BJ (cell line): ENCODE data around the gene SMYD3. TPM values are rescaled to one million over a fixed set of nuclear protein-coding genes. Genes with fewer than 3 reads are reported as not detected.

ENCODE experiments used
- CTCF ChIA-PET: fragments of 350-600 bp; formaldehyde crosslinking; extraction: SDS; loops from one replicate; lab custom pipeline; 2021; ENCODE audit warnings: antibody characterized with exemption, inconsistent platforms; lab: Yijun Ruan, JAX
- POLR2A ChIA-PET: fragments of 300-600 bp; sonication (Branson Sonifier 250); formaldehyde crosslinking; extraction: SDS; loops from one replicate; lab custom pipeline; 2021; ENCODE audit warnings: antibody characterized with exemption; lab: Charles Lee
- DNase-seq: peaks from one replicate; pipeline ENCODE4 v3.0.0-alpha.2; 2011; ENCODE audit warnings: low read depth
- H3K27me3 ChIP-seq: 2 replicates; pipeline ENCODE4 v1.6.0; 2011; ENCODE audit warnings: low read length; ENCODE audit not compliant: control insufficient read depth, insufficient read depth
- H3K36me3 ChIP-seq: 2 replicates; pipeline ENCODE4 v1.5.1; 2011; ENCODE audit warnings: low read length; ENCODE audit not compliant: control insufficient read depth, insufficient read depth
- H3K4me3 ChIP-seq: 2 replicates; pipeline ENCODE4 v1.5.1; 2011; ENCODE audit warnings: low read depth, mild to moderate bottlenecking, control low read depth, low read length
- CTCF ChIP-seq: IDR thresholded peaks from 2 replicates; pipeline ENCODE4 v1.5.1; 2011; ENCODE audit warnings: low read depth, mild to moderate bottlenecking, control low read depth, inconsistent platforms, low read length, moderate library complexity; ENCODE audit not compliant: insufficient read depth
- polyA plus RNA-seq: library from polyadenylated mRNA; depleted of rRNA; stranded (reverse); fragments of >200 nt; gene quantifications from 2 replicates; pipeline ENCODE4 v1.2.3, GENCODE V29; 2011

The SMYD3 gene
- polyA plus RNA-seq, 1 experiment, result 26.1 TPM

DNA sequence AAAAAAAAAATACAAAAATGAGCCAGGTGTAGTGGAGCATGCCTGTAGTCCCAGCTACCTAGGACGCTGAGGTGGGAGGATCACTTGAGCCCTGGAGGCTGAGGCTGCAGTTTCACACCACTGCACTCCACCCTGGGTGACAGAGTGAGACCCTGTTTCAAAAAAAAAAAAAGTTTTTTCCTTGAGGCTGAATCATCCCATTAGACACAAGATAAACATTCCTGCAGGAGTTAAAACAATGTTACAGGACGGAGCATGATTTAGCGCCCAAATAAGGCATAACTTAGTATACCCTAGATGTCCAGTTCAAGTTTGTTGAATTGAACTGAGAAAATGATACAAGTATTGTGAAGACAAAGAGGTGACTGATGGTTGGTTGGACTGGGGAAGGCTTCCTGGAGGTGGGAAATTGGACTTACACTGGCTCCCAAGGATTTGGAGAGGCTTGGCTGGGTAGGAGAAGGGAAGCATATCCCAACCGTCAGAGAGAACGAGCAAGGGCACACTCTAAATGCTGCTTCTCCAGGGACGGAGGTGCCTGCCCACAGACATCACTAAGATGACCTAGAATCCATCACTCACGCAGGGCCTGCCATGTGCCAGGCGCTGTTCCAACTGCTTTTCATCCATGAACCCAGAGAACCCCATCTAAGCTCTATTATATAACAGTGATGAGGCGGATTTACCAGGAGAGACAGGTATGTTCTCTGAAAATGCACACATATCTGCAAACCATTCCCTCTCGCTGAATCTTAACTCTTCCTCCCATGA lies 741.7 kb downstream of the SMYD3 start:
- no peak overlapping the region for H3K4me3 ChIP-seq
- no peak for TF ChIP-seq CTCF
- ChIA-PET CTCF (no interaction called here), POLR2A (no interaction called here)
- DNase-seq, result peak; percentile 34
- H3K27me3 ChIP-seq, result no peaks in the 10 kb centered on the region
- no peaks in the 10 kb centered on the region for H3K36me3 ChIP-seq

DNA sequence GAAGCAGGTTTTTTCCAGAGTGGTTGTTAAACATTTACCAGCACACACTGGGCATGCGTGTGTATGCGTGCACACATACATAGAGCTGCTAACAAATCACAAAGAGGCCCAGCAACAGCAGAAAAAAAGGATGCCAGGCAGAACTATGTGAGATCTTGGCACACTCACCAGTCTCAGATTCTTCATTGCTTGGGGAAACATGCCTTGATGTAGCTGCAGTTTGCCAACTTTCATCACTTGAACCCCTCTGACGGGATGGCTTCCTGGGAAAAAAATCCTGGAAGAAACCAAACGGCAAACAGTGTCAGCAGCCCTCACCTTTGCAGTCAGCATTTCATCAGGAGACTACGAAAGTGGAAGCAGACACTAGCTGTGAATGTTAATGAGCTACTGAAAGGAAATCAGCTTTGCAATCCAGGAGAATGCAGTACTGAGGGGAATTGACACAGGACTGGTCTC lies 743.2 kb downstream of the SMYD3 start:
- no peak overlapping the region for H3K4me3 ChIP-seq
- POLR2A ChIA-PET, result no interaction called here
- DNase-seq, result no peak
- no peaks in the 10 kb centered on the region for H3K27me3 ChIP-seq
- TF ChIP-seq CTCF, result no peak
- H3K36me3 ChIP-seq, result no peaks in the 10 kb centered on the region
- CTCF ChIA-PET, result interaction anchor here (0.7 to 1.2 kb wide), 2 partner anchors 9 to 42 kb away, joined by 3 read pairs; no protein-coding TSS in a partner anchor

- ChIA-PET POLR2A (no interaction called here), CTCF (no interaction called here)
- H3K27me3 ChIP-seq, result no peaks in the 10 kb centered on the region
- H3K36me3 ChIP-seq, result no peaks in the 10 kb centered on the region
- DNase-seq, result no peak
- no peak overlapping the region for H3K4me3 ChIP-seq
- no peak for TF ChIP-seq CTCF
Measured at GRCh38 chr1:245762396-245762910, 744.6 kb downstream of the SMYD3 start.

- no peak overlapping the region for H3K4me3 ChIP-seq
- CTCF ChIA-PET, result interaction anchor here (1.0 kb wide), 1 partner anchor 40 kb away, joined by 3 read pairs; no protein-coding TSS in a partner anchor
- DNase-seq, result no peak
- no peak for TF ChIP-seq CTCF
- H3K27me3 ChIP-seq, result no peaks in the 10 kb centered on the region
- H3K36me3 ChIP-seq, result no peaks in the 10 kb centered on the region
- POLR2A ChIA-PET, result no interaction called here
Measured at GRCh38 chr1:245760301-245760700, 746.8 kb downstream of the SMYD3 start.

GRCh38 chr1:245754463-245754961 lies 752.6 kb downstream of the SMYD3 start:
- CTCF ChIA-PET, result interaction anchor here (0.7 to 1.1 kb wide), 2 partner anchors 10 to 32 kb away, joined by 3 to 4 read pairs; no protein-coding TSS in a partner anchor
- H3K4me3 ChIP-seq, result no peak overlapping the region
- H3K27me3 ChIP-seq, result no peaks in the 10 kb centered on the region
- no peak for DNase-seq
- no peaks in the 10 kb centered on the region for H3K36me3 ChIP-seq
- POLR2A ChIA-PET, result no interaction called here
- no peak for TF ChIP-seq CTCF
